HG03442 (cell line): ENCODE measurements around the gene ADGRG2.

Experiments
- ATAC-seq: cut with Tn5 transposase; IDR thresholded peaks from one replicate; pipeline ENCODE4 v1.9.1; 2021; ENCODE audit warnings: mild to moderate bottlenecking, moderate library complexity; ENCODE audit not compliant: unreplicated experiment

ADGRG2 gene

DNA sequence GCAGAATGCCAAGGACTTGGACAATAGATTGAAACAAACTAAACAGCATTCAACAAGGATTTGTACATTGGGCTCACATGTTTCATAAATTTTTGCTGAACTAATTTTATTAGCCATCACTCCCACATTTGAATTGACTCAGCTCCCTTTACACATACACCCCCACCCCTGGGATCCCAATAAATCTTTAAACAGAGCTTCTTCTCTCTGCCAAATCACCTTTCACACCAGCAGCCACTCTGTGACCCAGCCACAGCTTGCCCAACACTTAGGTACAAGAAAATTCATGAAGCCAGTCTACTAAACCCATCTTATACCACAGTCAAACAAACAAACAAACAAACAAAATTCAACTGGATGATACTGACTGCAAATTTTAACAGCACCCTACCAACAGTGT, 159.9 kb downstream of the ADGRG2 start:
- no peak for ATAC-seq

DNA sequence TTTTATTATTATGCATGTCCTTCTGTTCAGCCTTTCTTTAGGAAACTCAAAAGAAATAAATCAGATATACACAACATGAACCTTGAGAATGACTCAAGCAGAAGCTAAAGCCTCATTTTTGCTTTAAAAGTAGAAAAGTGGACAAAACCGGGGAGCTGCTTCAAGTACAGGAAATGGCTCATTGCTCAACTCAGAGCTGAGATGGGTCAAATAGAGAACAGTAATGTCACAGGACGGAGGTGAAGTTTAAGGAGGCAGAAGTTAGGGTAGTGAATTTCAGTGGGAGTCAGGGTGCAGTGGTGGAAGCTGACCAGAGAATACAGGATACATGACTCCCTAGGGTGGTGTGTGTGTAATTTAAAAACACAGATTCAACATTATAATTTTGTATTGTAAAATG, 160.6 kb downstream of the ADGRG2 start:
- ATAC-seq, result no peak

DNA sequence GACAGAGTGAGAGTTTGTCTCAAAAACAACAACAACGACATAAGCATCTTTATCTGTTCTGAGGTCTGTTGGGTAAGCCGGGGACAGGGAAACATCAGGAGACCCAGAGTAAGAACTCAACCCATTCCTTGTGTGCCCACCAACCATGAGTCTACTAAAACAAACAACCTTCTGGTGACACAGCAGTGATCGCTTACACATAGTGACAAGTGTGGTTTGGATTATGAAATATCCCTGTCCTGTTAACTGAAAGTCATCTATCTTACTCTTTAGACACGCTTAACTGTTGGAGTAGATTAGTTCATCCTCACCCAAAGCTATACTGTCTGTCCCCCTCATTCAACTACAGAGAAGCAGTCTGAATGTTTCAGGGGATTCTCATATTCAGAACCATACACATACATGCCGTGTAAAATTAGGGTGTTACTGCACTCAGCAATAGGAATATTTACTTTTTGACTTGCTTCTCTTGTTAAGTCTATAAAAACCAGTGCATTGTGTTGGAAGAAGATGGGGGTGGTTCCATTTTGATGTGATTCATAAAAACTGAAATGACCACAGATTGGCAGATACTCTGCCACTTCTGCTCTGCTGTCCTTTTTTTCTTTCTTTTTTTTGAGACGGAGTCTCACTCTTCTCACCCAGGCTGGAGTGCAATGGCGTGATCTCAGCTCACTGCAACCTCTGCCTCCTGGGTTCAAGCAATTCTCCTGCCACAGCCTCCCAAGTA, 165.8 kb downstream of the ADGRG2 start:
- ATAC-seq, result no peak

DNA sequence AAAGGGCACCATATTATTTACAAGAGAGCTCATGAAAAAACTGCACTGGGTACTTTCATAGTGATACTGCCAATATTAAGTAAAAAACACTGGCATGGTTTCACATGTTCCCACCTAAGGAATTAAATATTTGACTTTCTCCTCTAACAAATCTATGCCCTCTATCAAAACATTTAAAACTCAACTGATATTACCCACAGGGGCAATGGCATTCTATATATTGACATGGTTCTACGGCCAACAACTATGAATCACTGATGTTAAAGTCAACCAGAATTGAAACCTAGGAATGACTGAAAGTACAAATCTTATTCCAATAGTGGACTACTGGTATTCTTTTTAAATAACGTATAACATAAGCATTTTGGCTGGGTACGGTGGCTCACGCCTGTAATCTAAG, 166.6 kb downstream of the ADGRG2 start:
- ATAC-seq, result no peak

DNA sequence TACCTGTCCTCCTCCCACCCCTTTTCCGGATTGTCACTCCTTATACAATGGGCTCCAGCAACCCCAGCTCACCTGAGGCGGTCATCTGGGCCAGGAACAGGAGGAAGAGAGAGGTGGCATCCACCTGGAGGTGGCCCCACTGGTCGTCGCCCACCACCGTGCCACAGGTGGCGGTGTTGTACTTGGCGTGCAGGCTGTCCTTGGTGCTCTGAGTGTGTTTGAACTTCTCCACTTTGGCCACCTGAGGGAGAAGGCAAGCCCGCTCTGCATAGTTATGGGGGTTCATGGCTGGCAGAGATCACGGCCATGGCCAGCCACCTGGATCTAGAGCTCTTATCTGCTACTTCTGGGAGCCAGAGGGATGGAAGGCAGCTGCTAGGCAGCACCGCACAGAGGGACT, 171.2 kb downstream of the ADGRG2 start:
- ATAC-seq, result no peak

DNA sequence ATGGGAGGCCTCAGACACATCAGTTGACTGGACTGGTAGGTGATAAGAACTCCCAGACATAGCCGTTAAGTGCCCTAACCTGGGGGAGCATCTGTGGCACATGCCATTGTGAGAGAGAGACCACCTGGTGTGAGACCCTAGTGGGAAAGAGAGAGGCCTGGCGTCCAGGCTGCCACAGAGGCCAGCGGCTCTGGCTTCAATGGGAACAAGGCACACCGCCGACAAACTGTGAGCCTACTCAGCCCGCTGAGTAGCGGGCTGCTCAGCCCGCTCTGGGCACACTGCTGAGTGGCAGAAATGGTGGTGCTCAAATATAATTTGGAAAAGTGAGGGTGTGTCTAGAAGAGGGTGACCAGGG, 172.3 kb downstream of the ADGRG2 start:
- no peak for ATAC-seq

DNA sequence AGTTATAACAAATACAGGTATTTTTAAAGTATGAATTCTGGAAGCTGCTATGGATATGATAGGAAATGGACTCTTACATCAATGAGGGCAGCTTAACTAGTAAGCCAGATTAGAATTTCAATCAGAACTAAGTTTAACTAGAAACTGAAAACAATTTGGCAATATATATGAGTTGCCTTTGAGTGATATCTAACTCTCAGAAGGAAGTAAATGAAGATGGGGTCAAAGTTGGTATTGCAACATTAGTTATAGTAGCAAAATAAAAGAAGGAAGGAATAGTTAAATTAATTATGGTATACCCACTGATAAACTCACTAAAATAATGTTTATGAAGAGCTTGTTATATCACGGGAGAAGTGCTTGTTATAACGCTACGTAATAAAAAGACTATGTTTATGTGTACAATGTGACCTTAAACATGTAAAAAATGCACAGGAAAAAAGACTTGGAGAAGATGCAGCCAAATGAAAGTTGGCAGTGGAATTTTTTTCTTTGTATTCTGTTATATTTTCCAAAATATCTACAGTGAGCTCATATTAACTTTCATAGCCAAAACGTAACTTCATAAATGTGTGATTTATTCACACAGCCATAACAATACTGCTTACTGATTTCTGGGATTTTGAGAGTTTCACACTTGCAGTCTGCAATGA, 172.9 kb downstream of the ADGRG2 start:
- ATAC-seq, result no peak

DNA sequence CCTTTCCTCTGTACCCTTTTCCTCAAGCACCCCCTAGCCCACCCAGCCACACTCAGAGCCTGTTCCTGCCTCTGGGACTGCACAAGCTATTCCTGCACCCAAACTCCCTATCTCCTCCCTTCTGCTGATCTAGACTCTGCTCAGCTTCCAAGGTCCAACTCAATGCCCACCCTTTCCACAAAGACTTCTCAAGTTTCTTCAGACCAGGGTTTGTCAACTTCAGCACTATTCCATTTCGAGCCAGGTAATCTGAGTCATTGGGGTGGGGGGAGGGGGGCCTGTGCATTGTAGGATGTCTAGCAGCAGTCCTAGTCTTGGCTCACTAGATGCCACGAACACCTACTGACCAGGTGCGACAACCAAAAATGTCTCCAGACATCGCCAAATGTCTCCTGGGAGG, 175.7 kb downstream of the ADGRG2 start:
- no peak for ATAC-seq

DNA sequence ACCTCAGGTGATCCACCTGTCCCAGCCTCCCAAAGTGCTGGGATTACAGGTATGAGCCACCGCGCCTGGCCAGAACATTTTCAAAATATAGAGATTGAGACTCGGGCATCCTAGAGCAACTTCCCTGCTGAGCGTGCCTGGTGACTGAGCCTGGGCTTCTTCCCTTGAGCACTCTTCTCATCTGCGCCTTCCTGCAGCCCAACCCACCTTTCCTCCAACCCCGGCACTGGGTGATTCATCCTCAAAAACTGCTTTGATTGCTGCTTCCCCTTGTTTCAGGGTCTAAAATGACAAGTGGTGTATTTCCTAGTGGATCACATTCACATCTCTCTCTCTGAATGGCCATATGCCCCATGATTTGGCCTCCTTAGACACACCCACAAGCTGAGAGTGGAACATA, 176.1 kb downstream of the ADGRG2 start:
- ATAC-seq, result no peak

DNA sequence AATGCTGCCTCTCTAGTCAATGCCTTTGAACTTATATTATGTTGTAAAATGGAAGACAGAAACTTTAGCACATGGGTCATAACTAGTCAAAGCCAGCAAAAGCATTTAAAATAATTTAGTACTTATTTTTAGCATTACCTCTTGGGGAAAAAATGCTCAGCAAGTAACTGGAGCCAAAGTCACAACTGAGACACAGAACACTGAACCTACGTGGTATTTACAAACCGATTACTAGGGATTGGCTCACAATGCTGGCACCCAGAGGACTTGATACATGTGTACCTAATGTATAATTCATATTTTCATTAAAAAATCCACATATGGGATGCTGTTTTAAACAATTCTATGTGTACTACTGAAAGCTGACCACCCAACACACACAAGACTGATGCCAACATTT, 176.8 kb downstream of the ADGRG2 start:
- no peak for ATAC-seq

DNA sequence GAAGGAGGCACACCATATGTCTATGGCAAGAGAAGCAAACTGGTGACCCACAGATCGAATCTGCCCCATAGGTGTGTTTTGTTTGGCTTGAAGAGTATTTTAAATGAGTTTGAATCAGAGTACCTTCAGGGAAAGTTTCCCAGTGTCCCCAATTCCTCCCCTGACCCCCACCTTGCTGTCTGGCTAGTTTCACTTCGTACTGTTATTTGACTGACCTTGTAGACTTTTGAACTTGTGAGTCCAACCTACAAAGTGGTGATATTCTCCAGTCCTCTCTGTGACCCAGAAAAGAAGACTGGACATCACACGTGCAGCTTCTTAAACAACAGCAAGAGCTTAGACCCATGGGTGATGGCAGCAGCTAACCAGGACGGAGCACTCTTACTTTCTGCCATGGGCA, 177.8 kb downstream of the ADGRG2 start:
- no peak for ATAC-seq

DNA sequence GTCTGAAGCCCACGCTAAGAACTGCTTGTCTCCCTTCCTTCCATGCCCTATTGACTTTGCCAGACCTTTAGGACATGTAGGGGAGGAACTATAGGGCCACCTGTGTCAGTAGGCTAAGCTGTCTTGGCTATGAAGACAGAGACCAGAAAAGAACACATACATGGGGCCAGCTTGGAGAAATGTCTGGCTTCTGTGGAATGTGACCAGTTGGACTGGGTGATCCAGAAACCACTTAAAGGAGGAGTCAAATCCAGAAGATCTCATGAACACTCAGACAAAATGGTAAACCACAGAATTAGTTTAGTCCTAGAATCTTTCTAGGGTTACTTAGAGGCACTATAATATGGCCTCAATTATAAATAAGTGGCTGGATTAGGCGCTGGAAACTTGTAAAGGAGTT, 180.4 kb downstream of the ADGRG2 start:
- no peak for ATAC-seq
